HG03521 (cell line): ENCODE measurements around the gene FAM25C.
"Not testable (repeated sequence)": the region's sequence is repeated elsewhere in the genome, so short reads cannot be mapped to it uniquely, and the experiment has no call there.

Experiments
- ATAC-seq: cut with Tn5 transposase; IDR thresholded peaks from one replicate; pipeline ENCODE4 v1.9.1; 2021; ENCODE audit warnings: mild to moderate bottlenecking, moderate library complexity; ENCODE audit not compliant: unreplicated experiment

Gene FAM25C

GRCh38 chr10:47959677-47960076 is 39.9 kb downstream of the FAM25C start:
- not testable (repeated sequence) for ATAC-seq

- not testable (repeated sequence) for ATAC-seq
Measured at GRCh38 chr10:47957158-47957557, 42.4 kb downstream of the FAM25C start.

GRCh38 chr10:47947424-47947823 is 52.2 kb downstream of the FAM25C start:
- ATAC-seq, result not testable (repeated sequence)
